GM12874 (cell line): ENCODE measurements around the gene NCKAP5.

Experiments used
- CTCF ChIP-seq: IDR thresholded peaks from 2 replicates; pipeline ENCODE4 v1.5.1; 2011; ENCODE audit warnings: low read depth, mild to moderate bottlenecking, control low read depth, low read length, moderate library complexity; ENCODE audit not compliant: insufficient read depth

Gene NCKAP5

GRCh38 chr2:133412694-133413093, 155.6 kb downstream of the NCKAP5 start:
- no peak for TF ChIP-seq CTCF

- no peak for TF ChIP-seq CTCF
These were observed 156.4 kb downstream of the NCKAP5 start for GRCh38 chr2:133411857-133412256.

GRCh38 chr2:133411101-133411500, 157.2 kb downstream of the NCKAP5 start:
- TF ChIP-seq CTCF: no peak

- no peak for TF ChIP-seq CTCF
These were observed 158.5 kb downstream of the NCKAP5 start for GRCh38 chr2:133409581-133410285.

- TF ChIP-seq CTCF: no peak
These were observed 159.6 kb downstream of the NCKAP5 start for GRCh38 chr2:133408671-133409070.

- TF ChIP-seq CTCF: no peak
These were observed 160.9 kb downstream of the NCKAP5 start for GRCh38 chr2:133407341-133407740.

GRCh38 chr2:133405252-133405651, 163.0 kb downstream of the NCKAP5 start:
- TF ChIP-seq CTCF: no peak
